ENCODE measurements around the gene LTB4R. TPM values are rescaled to one million over a fixed set of nuclear protein-coding genes. Genes with fewer than 3 reads are reported as not detected.

LTB4R gene
- total RNA-seq, 1 experiment from 2014 or later = 9.4 TPM

DNA sequence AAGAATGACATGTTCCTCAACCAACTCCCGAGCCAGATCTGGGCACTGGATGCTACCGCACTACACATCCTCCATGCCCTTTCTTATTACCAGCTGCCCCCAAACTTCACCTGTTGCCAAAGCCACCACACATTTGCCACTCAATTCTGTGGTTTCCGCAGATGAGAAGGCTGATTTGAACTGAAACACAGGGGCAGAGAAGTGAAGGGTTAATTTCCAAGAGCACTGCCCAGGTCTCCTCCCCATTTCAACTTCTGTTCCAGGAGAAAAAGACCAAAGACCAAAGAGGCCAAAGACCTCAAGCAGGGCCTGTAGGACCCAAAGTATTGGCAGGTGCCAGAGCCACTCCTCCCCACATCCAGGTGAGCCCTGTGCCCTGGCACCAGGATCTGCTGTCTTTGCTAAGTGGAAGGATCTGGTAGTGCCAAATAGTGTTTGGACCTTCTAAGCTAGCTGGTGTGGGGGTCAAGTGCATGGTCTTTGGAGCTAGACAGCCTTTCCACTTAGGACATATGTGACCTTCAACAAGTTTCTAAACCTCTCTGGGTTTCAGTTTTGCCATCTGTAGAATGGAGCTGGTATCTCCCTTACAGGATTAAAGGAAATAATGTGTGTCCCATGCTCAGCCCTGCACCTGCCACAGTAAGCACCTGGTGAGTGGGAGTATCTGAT, 19.7 kb upstream of the LTB4R start:
- ATAC-seq (no peak), DNase-seq (ENCODE audit: low spot score) (no peak)
- Mint-ChIP-seq H3K4me3 (no peak overlapping the region), H3K4me1 (no peaks in the 10 kb centered on the region), H3K27me3 (ENCODE audit: low read depth) (no peaks in the 10 kb centered on the region), H3K9me3 (no peaks in the 10 kb centered on the region), H3K36me3 (no peaks in the 10 kb centered on the region; the same call in none of the 2 replicates), H3K27ac (no peak overlapping the region)
- CTCF ChIA-PET = interaction anchor here (0.6 to 2.3 kb wide), 5 partner anchors 16 to 76 kb away, joined by 3 to 8 read pairs (median 3); partner anchors contain the start of genes CIDEB, MDP1, RABGGTA and TINF2
- POLR2A ChIA-PET = interaction anchor here (1.0 kb wide), 1 partner anchor 20 kb away, joined by 3 read pairs; the partner anchor contains the start of gene RABGGTA
- TF ChIP-seq CREM (CRISPR knock-in tag; IDR thresholded peaks at IDR 0.05) (no peak), HMGA2 (CRISPR knock-in tag; IDR thresholded peaks at IDR 0.05) (no peak), NR2C2 (CRISPR knock-in tag; IDR thresholded peaks at IDR 0.05) (no peak), GRHL2 (CRISPR knock-in tag; IDR thresholded peaks at IDR 0.05; ENCODE audit: insufficient replicate concordance, severe bottlenecking) (no peak), NFATC4 (CRISPR knock-in tag; IDR thresholded peaks at IDR 0.05) (no peak), ZNF396 (CRISPR knock-in tag; IDR thresholded peaks at IDR 0.05; ENCODE audit: borderline replicate concordance) (no peak), FOXK1 (CRISPR knock-in tag; IDR thresholded peaks at IDR 0.05) (no peak), MXD4 (CRISPR knock-in tag; IDR thresholded peaks at IDR 0.05; ENCODE audit: borderline replicate concordance) (no peak), NR1H2 (CRISPR knock-in tag; IDR thresholded peaks at IDR 0.05) (no peak)
- TF ChIP-seq, protein P1, sequence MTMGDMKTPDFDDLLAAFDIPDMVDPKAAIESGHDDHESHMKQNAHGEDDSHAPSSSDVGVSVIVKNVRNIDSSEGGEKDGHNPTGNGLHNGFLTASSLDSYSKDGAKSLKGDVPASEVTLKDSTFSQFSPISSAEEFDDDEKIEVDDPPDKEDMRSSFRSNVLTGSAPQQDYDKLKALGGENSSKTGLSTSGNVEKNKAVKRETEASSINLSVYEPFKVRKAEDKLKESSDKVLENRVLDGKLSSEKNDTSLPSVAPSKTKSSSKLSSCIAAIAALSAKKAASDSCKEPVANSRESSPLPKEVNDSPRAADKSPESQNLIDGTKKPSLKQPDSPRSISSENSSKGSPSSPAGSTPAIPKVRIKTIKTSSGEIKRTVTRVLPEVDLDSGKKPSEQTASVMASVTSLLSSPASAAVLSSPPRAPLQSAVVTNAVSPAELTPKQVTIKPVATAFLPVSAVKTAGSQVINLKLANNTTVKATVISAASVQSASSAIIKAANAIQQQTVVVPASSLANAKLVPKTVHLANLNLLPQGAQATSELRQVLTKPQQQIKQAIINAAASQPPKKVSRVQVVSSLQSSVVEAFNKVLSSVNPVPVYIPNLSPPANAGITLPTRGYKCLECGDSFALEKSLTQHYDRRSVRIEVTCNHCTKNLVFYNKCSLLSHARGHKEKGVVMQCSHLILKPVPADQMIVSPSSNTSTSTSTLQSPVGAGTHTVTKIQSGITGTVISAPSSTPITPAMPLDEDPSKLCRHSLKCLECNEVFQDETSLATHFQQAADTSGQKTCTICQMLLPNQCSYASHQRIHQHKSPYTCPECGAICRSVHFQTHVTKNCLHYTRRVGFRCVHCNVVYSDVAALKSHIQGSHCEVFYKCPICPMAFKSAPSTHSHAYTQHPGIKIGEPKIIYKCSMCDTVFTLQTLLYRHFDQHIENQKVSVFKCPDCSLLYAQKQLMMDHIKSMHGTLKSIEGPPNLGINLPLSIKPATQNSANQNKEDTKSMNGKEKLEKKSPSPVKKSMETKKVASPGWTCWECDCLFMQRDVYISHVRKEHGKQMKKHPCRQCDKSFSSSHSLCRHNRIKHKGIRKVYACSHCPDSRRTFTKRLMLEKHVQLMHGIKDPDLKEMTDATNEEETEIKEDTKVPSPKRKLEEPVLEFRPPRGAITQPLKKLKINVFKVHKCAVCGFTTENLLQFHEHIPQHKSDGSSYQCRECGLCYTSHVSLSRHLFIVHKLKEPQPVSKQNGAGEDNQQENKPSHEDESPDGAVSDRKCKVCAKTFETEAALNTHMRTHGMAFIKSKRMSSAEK (CRISPR knock-in tag; IDR thresholded peaks at IDR 0.05; ENCODE audit: borderline replicate concordance) = no peak
- TF ChIP-seq, protein P2, sequence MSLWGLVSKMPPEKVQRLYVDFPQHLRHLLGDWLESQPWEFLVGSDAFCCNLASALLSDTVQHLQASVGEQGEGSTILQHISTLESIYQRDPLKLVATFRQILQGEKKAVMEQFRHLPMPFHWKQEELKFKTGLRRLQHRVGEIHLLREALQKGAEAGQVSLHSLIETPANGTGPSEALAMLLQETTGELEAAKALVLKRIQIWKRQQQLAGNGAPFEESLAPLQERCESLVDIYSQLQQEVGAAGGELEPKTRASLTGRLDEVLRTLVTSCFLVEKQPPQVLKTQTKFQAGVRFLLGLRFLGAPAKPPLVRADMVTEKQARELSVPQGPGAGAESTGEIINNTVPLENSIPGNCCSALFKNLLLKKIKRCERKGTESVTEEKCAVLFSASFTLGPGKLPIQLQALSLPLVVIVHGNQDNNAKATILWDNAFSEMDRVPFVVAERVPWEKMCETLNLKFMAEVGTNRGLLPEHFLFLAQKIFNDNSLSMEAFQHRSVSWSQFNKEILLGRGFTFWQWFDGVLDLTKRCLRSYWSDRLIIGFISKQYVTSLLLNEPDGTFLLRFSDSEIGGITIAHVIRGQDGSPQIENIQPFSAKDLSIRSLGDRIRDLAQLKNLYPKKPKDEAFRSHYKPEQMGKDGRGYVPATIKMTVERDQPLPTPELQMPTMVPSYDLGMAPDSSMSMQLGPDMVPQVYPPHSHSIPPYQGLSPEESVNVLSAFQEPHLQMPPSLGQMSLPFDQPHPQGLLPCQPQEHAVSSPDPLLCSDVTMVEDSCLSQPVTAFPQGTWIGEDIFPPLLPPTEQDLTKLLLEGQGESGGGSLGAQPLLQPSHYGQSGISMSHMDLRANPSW (CRISPR knock-in tag; conservative IDR thresholded peaks at IDR 0.05; ENCODE audit: low read depth) = no peak
- TF ChIP-seq, protein P3, sequence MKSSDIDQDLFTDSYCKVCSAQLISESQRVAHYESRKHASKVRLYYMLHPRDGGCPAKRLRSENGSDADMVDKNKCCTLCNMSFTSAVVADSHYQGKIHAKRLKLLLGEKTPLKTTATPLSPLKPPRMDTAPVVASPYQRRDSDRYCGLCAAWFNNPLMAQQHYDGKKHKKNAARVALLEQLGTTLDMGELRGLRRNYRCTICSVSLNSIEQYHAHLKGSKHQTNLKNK (CRISPR knock-in tag; IDR thresholded peaks at IDR 0.05) = no peak
- TF ChIP-seq, protein P4, sequence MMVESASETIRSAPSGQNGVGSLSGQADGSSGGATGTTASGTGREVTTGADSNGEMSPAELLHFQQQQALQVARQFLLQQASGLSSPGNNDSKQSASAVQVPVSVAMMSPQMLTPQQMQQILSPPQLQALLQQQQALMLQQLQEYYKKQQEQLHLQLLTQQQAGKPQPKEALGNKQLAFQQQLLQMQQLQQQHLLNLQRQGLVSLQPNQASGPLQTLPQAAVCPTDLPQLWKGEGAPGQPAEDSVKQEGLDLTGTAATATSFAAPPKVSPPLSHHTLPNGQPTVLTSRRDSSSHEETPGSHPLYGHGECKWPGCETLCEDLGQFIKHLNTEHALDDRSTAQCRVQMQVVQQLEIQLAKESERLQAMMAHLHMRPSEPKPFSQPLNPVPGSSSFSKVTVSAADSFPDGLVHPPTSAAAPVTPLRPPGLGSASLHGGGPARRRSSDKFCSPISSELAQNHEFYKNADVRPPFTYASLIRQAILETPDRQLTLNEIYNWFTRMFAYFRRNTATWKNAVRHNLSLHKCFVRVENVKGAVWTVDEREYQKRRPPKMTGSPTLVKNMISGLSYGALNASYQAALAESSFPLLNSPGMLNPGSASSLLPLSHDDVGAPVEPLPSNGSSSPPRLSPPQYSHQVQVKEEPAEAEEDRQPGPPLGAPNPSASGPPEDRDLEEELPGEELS (CRISPR knock-in tag; IDR thresholded peaks at IDR 0.05) = no peak
- TF ChIP-seq, protein P5, sequence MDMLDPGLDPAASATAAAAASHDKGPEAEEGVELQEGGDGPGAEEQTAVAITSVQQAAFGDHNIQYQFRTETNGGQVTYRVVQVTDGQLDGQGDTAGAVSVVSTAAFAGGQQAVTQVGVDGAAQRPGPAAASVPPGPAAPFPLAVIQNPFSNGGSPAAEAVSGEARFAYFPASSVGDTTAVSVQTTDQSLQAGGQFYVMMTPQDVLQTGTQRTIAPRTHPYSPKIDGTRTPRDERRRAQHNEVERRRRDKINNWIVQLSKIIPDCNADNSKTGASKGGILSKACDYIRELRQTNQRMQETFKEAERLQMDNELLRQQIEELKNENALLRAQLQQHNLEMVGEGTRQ (CRISPR knock-in tag; IDR thresholded peaks at IDR 0.05) = no peak
- TF ChIP-seq, protein P6, sequence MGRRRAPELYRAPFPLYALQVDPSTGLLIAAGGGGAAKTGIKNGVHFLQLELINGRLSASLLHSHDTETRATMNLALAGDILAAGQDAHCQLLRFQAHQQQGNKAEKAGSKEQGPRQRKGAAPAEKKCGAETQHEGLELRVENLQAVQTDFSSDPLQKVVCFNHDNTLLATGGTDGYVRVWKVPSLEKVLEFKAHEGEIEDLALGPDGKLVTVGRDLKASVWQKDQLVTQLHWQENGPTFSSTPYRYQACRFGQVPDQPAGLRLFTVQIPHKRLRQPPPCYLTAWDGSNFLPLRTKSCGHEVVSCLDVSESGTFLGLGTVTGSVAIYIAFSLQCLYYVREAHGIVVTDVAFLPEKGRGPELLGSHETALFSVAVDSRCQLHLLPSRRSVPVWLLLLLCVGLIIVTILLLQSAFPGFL (CRISPR knock-in tag; IDR thresholded peaks at IDR 0.05; ENCODE audit: borderline replicate concordance) = no peak
- TF ChIP-seq, protein P7, sequence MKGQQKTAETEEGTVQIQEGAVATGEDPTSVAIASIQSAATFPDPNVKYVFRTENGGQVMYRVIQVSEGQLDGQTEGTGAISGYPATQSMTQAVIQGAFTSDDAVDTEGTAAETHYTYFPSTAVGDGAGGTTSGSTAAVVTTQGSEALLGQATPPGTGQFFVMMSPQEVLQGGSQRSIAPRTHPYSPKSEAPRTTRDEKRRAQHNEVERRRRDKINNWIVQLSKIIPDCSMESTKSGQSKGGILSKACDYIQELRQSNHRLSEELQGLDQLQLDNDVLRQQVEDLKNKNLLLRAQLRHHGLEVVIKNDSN (CRISPR knock-in tag; IDR thresholded peaks at IDR 0.05) = no peak

Data from WTC11 (cell line).